Tibial artery (tissue), 4 donors: ENCODE measurements around the gene SUPT20H.

Experiments
- DNase-seq, 2 donors: peaks; one replicate each; pipeline ENCODE4 v3.0.0-alpha.2; 2019
- H3K27ac ChIP-seq, 2 donors: fragments of 200-600 bp; sonication (generic) in 1 of 2; 1 replicate in 1 of 2; 2 replicates in 1 of 2; pipeline ENCODE4 v1.5.1; 2018 to 2019; ENCODE audit warnings: mild to moderate bottlenecking in 1 of 2
- H3K27me3 ChIP-seq, 2 donors: fragments of 200-600 bp; sonication (generic) in 1 of 2; one replicate each; pipeline versions ENCODE4 v1.5.1 to v1.6.0; 2016 to 2019
- H3K36me3 ChIP-seq, 3 donors: fragments of 200-600 bp; sonication (generic) in 2 of 3; one replicate each; pipeline ENCODE4 v1.5.1; 2016 to 2019; ENCODE audit warnings: mild to moderate bottlenecking in 2 of 3
- H3K4me1 ChIP-seq, 4 donors: fragments of 200-600 bp; sonication (generic) in 2 of 4; 1 replicate in 3 of 4; 2 replicates in 1 of 4; pipeline ENCODE4 v1.5.1; 2016 to 2019
- H3K4me3 ChIP-seq, 2 donors: fragments of 200-600 bp; sonication (generic) in 1 of 2; 1 replicate in 1 of 2; 2 replicates in 1 of 2; pipeline ENCODE4 v1.5.1; 2018 to 2019; ENCODE audit warnings: mild to moderate bottlenecking in 2 of 2
- H3K9me3 ChIP-seq, 3 donors: fragments of 200-600 bp; sonication (generic) in 1 of 3; one replicate each; pipeline ENCODE4 v1.5.1; 2016 to 2019
- CTCF ChIP-seq, 2 experiments: fragments of 200-600 bp in 1 of 2; fragments of 450-650 bp in 1 of 2; IDR thresholded peaks; one replicate each; pipeline ENCODE4 v1.5.1; 2017 to 2019; ENCODE audit warnings: antibody characterized with exemption in 2 of 2, mild to moderate bottlenecking in 1 of 2, moderate library complexity in 1 of 2
- intact Hi-C: fragments of 100-400 bp; cut with DNase I; formaldehyde crosslinking; loops from one replicate; pipeline ENCODE4 v1.15.0; 2023; ENCODE audit warnings: low total_unique reads

Gene SUPT20H

GRCh38 chr13:37011788-37012187 is 47.7 kb downstream of the SUPT20H start:
- H3K4me1 ChIP-seq, result no peaks in the 10 kb centered on the region
- no peak overlapping the region for H3K4me3 ChIP-seq
- no peak for DNase-seq
- peaks cover 52 to 80% (median 68%) of the 10 kb centered on the region in 3 donors for H3K36me3 ChIP-seq
- no peak overlapping the region for H3K27ac ChIP-seq
- intact Hi-C loops, result no loop called here
- H3K27me3 ChIP-seq, result no peaks in the 10 kb centered on the region
- TF ChIP-seq CTCF (IDR thresholded peaks at IDR 0.05), result no peak
- H3K9me3 ChIP-seq, result no peaks in the 10 kb centered on the region

DNA sequence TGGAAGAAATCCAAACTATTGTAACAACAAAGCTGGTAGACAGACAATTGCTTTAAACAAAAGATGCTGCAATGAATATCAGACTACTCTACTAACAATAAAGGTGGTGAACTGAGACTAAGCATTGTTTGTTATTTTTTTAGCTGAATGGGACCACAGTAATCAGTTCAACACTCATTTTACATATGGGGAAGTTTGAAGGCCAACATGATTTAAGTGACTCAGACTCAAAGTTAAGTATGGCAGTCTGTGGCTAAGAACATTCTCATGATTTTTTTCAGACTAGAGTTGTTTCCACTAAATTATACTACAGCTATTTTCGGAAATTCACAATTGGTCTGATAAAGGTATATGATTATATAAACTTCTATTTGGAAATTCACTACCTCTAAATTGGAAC is 48.5 kb downstream of the SUPT20H start:
- intact Hi-C loops, result no loop called here
- Histone ChIP-seq H3K36me3 (peaks cover 52 to 77% (median 66%) of the 10 kb centered on the region in 3 donors), H3K9me3 (no peaks in the 10 kb centered on the region), H3K4me1 (no peaks in the 10 kb centered on the region), H3K4me3 (no peak overlapping the region), H3K27ac (no peak overlapping the region), H3K27me3 (no peaks in the 10 kb centered on the region)
- DNase-seq, result no peak
- no peak for TF ChIP-seq CTCF (IDR thresholded peaks at IDR 0.05)

GRCh38 chr13:37010424-37010823 is 49.1 kb downstream of the SUPT20H start:
- Histone ChIP-seq H3K27me3 (no peaks in the 10 kb centered on the region), H3K4me3 (no peak overlapping the region), H3K4me1 (no peaks in the 10 kb centered on the region), H3K36me3 (peaks cover 52 to 77% (median 62%) of the 10 kb centered on the region in 3 donors), H3K9me3 (no peaks in the 10 kb centered on the region), H3K27ac (no peak overlapping the region)
- intact Hi-C loops, result no loop called here
- no peak for DNase-seq
- no peak for TF ChIP-seq CTCF (IDR thresholded peaks at IDR 0.05)

DNA sequence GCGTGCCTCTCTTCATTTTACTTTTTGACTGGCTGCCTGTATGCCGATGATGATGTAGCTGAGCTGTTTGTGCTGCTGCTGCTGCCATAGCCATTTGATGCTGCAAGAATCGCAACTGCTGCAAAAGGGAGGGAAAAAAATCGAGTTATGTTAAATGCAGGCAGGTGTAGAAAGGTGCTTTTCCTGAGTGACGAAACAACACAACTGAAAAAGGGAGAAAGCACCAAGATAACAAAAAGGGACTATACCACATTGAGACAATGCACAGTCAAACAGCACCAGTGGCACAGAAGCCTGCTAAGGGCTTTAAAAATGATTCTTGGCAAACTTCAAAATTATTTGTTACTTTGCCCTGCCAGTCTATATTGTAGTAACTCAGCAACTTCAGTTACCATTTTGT is 49.8 kb downstream of the SUPT20H start:
- H3K27me3 ChIP-seq, result no peaks in the 10 kb centered on the region

DNA sequence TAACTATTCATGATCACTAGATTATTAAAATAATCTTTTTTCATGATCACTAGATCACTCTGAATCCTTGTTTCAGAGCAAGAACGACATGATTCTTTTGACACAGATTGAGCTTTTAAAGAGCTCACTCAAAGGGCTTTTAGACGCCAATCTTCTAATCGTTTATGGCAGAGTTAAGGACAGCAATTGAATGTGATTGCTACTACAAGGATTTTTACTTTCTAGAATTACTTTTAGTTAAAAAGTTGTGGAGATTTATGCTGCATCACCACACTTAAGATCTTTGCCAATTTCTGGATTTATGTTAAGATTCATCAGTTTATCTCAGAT is 57.6 kb downstream of the SUPT20H start:
- peak overlapping the region in 1 of 2 donors; percentile 90 for H3K4me3 ChIP-seq
- TF ChIP-seq CTCF (IDR thresholded peaks at IDR 0.05), result no peak

More for the DNA sequence above, 49.8 kb downstream of the SUPT20H start:
- Histone ChIP-seq H3K9me3 (no peaks in the 10 kb centered on the region), H3K36me3 (peaks cover 54 to 78% (median 68%) of the 10 kb centered on the region in 3 donors), H3K4me1 (no peaks in the 10 kb centered on the region), H3K27ac (no peak overlapping the region), H3K4me3 (no peak overlapping the region)
- no peak for DNase-seq
- intact Hi-C loops, result no loop called here
- no peak for TF ChIP-seq CTCF (IDR thresholded peaks at IDR 0.05)

More for the DNA sequence above, 57.6 kb downstream of the SUPT20H start:
- intact Hi-C loops, result no loop called here
- no peaks in the 10 kb centered on the region for H3K27me3 ChIP-seq
- peaks cover 27 to 36% (median 35%) of the 10 kb centered on the region in 3 donors for H3K36me3 ChIP-seq
- DNase-seq, result no peak
- no peaks in the 10 kb centered on the region for H3K9me3 ChIP-seq
- no peak overlapping the region for H3K27ac ChIP-seq
- H3K4me1 ChIP-seq, result peaks cover 4 to 25% (median 19%) of the 10 kb centered on the region in 4 donors
